GM21515 (cell line): Measurements from ENCODE around the gene FOXP1.

Experiments used
- ATAC-seq: cut with Tn5 transposase; IDR thresholded peaks from one replicate; pipeline ENCODE4 v1.9.1; 2021; ENCODE audit not compliant: unreplicated experiment

The FOXP1 gene

GRCh38 chr3:71406972-71407810 is 176.3 kb downstream of the FOXP1 start:
- ATAC-seq = no peak

GRCh38 chr3:71402911-71403310 is 180.6 kb downstream of the FOXP1 start:
- no peak for ATAC-seq

- no peak for ATAC-seq
These were observed 181.2 kb downstream of the FOXP1 start for GRCh38 chr3:71402280-71402679.

- ATAC-seq = no peak
These were observed 181.8 kb downstream of the FOXP1 start for GRCh38 chr3:71401695-71402231.

- ATAC-seq = no peak
These were observed 182.5 kb downstream of the FOXP1 start for GRCh38 chr3:71400986-71401451.

- no peak for ATAC-seq
These were observed 184.1 kb downstream of the FOXP1 start for GRCh38 chr3:71399478-71399877.

GRCh38 chr3:71398157-71398836 is 185.2 kb downstream of the FOXP1 start:
- no peak for ATAC-seq

GRCh38 chr3:71397726-71398125 is 185.8 kb downstream of the FOXP1 start:
- no peak for ATAC-seq

GRCh38 chr3:71397046-71397445 is 186.5 kb downstream of the FOXP1 start:
- ATAC-seq = no peak

- ATAC-seq = no peak
These were observed 187.4 kb downstream of the FOXP1 start for GRCh38 chr3:71395927-71396695.

GRCh38 chr3:71395470-71395869 is 188.1 kb downstream of the FOXP1 start:
- no peak for ATAC-seq

- ATAC-seq = no peak
These were observed 189.8 kb downstream of the FOXP1 start for GRCh38 chr3:71393745-71394144.

- ATAC-seq = peak; percentile 42
These were observed 190.4 kb downstream of the FOXP1 start for GRCh38 chr3:71393093-71393492.

GRCh38 chr3:71392251-71392650 is 191.3 kb downstream of the FOXP1 start:
- ATAC-seq = peak; percentile 69

- ATAC-seq = no peak
These were observed 192.2 kb downstream of the FOXP1 start for GRCh38 chr3:71391361-71391760.

- ATAC-seq = no peak
These were observed 193.5 kb downstream of the FOXP1 start for GRCh38 chr3:71389911-71390573.

GRCh38 chr3:71389191-71389590 is 194.3 kb downstream of the FOXP1 start:
- no peak for ATAC-seq

- no peak for ATAC-seq
These were observed 194.9 kb downstream of the FOXP1 start for GRCh38 chr3:71388535-71389120.

- ATAC-seq = no peak
These were observed 195.9 kb downstream of the FOXP1 start for GRCh38 chr3:71387586-71387985.
